Vagina (tissue), 2 donors: ENCODE results near the gene NMNAT3. TPM values are rescaled to one million over a fixed set of nuclear protein-coding genes. Genes with fewer than 3 reads are reported as not detected.

Source experiments
- DNase-seq, 2 donors: peaks; one replicate each; pipeline ENCODE4 v3.0.0-alpha.2; 2017; ENCODE audit errors: extremely low spot score in 2 of 2
- H3K27ac ChIP-seq: fragments of 200-600 bp; sonication (generic); one replicate; pipeline ENCODE4 v1.5.1; 2019
- H3K27me3 ChIP-seq: fragments of 200-600 bp; sonication (generic); one replicate; pipeline ENCODE4 v1.5.1; 2019
- H3K36me3 ChIP-seq, 2 donors: fragments of 200-600 bp; sonication (generic); one replicate each; pipeline ENCODE4 v1.5.1; 2017 to 2019
- H3K4me1 ChIP-seq: fragments of 200-600 bp; sonication (generic); one replicate; pipeline ENCODE4 v1.5.1; 2019
- H3K4me3 ChIP-seq, 2 donors: fragments of 200-600 bp; sonication (generic); 1 replicate in 1 of 2; 2 replicates in 1 of 2; pipeline ENCODE4 v1.5.1; 2016 to 2019
- H3K9me3 ChIP-seq: fragments of 200-600 bp; sonication (generic); one replicate; pipeline ENCODE4 v1.5.1; 2019
- POLR2A ChIP-seq, 2 donors: fragments of 450-650 bp; IDR thresholded peaks; one replicate each; pipeline ENCODE4 v1.6.1; 2017; ENCODE audit warnings: antibody characterized with exemption in 2 of 2, mild to moderate bottlenecking in 2 of 2, moderate library complexity in 2 of 2
- POLR2AphosphoS5 ChIP-seq, 2 donors: sonication (generic); formaldehyde crosslinking; IDR thresholded peaks; one replicate each; pipeline ENCODE4 v1.9.0; 2017; ENCODE audit warnings: antibody characterized with exemption in 2 of 2, mild to moderate bottlenecking in 2 of 2, low read depth in 1 of 2; ENCODE audit not compliant: insufficient read depth in 1 of 2
- intact Hi-C: fragments of 100-400 bp; cut with DNase I; formaldehyde crosslinking; loops from one replicate; pipeline ENCODE4 v1.15.1; 2023
- total RNA-seq: library from RNA; depleted of rRNA; stranded (reverse); fragments of >200 nt; gene quantifications from one replicate; pipeline ENCODE4 v1.2.3, GENCODE V29; 2016
- TF ChIP-seq, protein P1 (sequence below), 3 experiments: fragments of 450-650 bp in 2 of 3; fragments of 200-600 bp in 1 of 3; sonication (generic) in 1 of 3; IDR thresholded peaks; one replicate each; pipeline ENCODE4 v1.5.1; 2017 to 2019; ENCODE audit warnings: antibody characterized with exemption in 3 of 3, mild to moderate bottlenecking in 2 of 3, moderate library complexity in 2 of 3

NMNAT3 gene
- 17.4 TPM for total RNA-seq

DNA sequence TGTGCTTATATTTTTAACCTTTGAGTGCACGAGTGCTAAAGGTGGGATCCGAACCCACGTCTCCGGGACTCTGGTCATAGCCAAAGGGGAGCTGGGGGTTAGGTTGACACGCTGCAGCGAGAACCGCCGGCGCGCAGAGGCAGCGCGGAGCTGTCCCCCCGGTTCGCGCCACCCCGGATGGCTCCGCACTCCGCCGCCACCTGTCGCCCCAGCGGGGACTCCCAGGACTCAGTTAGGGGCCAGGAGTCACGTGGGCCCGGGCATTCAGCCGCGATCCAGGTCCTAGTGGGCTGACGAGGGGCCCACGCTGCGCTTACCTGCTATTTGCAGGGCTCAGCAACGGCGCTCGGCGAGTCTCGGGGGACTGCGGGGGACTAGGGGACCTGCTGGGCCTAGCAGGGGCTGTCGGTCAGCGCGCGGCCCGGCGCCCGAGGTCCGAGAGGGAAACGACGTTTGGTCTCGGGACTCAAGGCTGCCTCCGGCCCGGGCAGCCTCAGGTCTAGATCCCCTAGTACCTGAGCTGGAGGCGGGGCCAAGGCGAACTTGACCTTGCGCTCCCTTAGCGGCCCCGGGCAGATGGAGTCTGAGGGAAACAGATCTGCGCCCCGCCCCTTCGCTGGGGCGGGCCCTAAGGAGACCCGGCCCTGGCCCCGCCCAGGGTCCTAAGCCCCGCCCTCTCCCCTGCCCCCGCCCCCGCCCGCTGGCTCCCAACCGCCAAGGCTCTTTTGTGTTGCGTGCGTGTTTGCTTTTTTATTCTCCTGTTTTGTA, at the start of gene NMNAT3:
Gene NMNAT3 (minus strand): TSS at position 585 of the 768 bp plus-strand sequence. CDS start 50,248 bp downstream, outside the sequence.
- TF ChIP-seq POLR2AphosphoS5 (IDR thresholded peaks at IDR 0.05; ENCODE audit: insufficient read depth in 1 of 2, low read depth in 1 of 2) = peak in 1 of 2 donors; percentile 61
- TF ChIP-seq POLR2A (IDR thresholded peaks at IDR 0.05) = no peak
- H3K9me3 ChIP-seq = no peaks in the 10 kb centered on the region
- H3K36me3 ChIP-seq = no peaks in the 10 kb centered on the region
- intact Hi-C loops = no loop called here
- DNase-seq = no peak
- H3K27me3 ChIP-seq = no peaks in the 10 kb centered on the region
- peak within 1 kb of the TSS; percentile 26 for H3K27ac ChIP-seq
- peaks cover 17% of the 10 kb centered on the region for H3K4me1 ChIP-seq
- peak within 1 kb of the TSS; percentile 68 to 81 for H3K4me3 ChIP-seq

DNA sequence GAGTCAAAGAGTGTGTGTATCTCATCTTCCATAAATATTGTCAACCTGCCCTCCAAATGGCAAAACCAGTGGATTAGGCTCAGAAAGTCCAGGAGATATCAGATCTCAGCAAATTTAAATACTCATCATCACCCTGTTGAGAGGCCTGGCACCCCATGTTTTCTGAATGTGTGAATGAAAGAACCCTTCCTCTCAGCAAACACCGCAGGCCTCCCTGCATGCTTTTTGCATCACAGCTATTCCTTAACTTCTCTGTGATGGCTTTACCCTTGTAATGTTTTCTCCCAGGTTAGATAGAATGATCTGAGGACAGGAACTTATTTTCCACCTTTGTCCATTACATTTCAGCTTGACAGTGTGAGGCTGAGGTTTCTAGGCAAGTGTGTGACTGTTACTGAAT, 43.6 kb upstream of the NMNAT3 start:
- TF ChIP-seq POLR2AphosphoS5 (IDR thresholded peaks at IDR 0.05; ENCODE audit: insufficient read depth in 1 of 2, low read depth in 1 of 2) (no peak), POLR2A (IDR thresholded peaks at IDR 0.05) (no peak)
- TF ChIP-seq, protein P1, sequence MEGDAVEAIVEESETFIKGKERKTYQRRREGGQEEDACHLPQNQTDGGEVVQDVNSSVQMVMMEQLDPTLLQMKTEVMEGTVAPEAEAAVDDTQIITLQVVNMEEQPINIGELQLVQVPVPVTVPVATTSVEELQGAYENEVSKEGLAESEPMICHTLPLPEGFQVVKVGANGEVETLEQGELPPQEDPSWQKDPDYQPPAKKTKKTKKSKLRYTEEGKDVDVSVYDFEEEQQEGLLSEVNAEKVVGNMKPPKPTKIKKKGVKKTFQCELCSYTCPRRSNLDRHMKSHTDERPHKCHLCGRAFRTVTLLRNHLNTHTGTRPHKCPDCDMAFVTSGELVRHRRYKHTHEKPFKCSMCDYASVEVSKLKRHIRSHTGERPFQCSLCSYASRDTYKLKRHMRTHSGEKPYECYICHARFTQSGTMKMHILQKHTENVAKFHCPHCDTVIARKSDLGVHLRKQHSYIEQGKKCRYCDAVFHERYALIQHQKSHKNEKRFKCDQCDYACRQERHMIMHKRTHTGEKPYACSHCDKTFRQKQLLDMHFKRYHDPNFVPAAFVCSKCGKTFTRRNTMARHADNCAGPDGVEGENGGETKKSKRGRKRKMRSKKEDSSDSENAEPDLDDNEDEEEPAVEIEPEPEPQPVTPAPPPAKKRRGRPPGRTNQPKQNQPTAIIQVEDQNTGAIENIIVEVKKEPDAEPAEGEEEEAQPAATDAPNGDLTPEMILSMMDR (IDR thresholded peaks at IDR 0.05) = no peak
- Histone ChIP-seq H3K36me3 (no peaks in the 10 kb centered on the region), H3K9me3 (no peaks in the 10 kb centered on the region), H3K27me3 (no peaks in the 10 kb centered on the region), H3K4me1 (no peaks in the 10 kb centered on the region), H3K27ac (no peak overlapping the region), H3K4me3 (no peak overlapping the region)
- no peak for DNase-seq
- intact Hi-C loops = no loop called here

DNA sequence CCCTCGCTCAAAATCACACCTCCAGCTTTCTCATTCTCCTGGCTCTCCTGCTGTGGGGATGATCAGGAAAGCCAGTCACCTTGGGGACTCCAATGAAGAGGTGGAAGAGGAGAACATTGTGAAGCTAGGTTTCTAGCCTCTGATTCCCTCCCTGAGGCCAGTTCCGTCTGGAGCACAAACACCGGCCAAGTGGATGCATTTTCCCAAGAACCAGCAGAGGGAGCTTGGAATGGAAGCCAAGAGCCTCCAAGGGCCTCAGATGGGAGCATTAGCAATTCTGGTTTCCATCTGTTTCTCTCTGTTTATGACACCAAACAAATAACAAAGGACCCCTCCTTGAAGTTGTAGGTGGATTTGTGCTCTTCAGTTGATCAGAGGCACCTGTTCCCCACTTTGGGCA, 40.6 kb upstream of the NMNAT3 start:
- Histone ChIP-seq H3K4me1 (no peaks in the 10 kb centered on the region), H3K9me3 (no peaks in the 10 kb centered on the region), H3K27ac (no peak overlapping the region), H3K4me3 (no peak overlapping the region), H3K36me3 (no peaks in the 10 kb centered on the region), H3K27me3 (no peaks in the 10 kb centered on the region)
- DNase-seq = no peak
- TF ChIP-seq POLR2A (IDR thresholded peaks at IDR 0.05) (no peak), POLR2AphosphoS5 (IDR thresholded peaks at IDR 0.05; ENCODE audit: insufficient read depth in 1 of 2, low read depth in 1 of 2) (no peak)
- TF ChIP-seq, protein P1 (IDR thresholded peaks at IDR 0.05) = no peak
- intact Hi-C loops = no loop called here

DNA sequence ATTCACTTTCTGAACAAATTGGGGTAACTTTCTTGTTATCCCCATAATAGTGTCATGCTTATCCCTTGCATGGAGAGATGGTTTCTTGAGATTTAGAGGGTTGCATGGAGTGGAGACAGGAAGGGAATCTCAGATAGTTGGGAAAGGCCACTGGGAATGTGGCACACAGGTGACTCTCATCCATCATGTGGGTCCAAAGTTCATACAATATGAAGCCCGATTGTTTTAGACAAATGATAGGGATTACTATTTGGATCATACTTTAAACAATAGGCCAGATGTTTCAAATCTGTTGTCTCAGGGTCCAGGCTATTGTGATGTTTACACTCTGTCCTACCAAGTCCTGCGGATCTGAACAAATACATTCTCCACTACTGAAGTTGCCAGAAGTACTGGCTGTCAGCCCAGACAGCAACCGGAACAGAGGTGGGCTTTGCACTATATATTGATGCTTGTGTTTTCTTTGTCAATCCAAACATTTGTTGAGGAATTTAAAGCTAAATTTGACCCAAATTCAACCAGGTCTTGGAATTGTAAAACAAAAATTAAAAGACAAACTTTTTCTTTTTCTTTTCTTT, 39.2 kb upstream of the NMNAT3 start:
- no peak for DNase-seq
- H3K4me3 ChIP-seq = no peak overlapping the region
- H3K4me1 ChIP-seq = no peaks in the 10 kb centered on the region
- intact Hi-C loops = no loop called here
- H3K27me3 ChIP-seq = no peaks in the 10 kb centered on the region
- TF ChIP-seq, protein P1 (IDR thresholded peaks at IDR 0.05) = no peak
- TF ChIP-seq POLR2A (IDR thresholded peaks at IDR 0.05) (no peak), POLR2AphosphoS5 (IDR thresholded peaks at IDR 0.05; ENCODE audit: insufficient read depth in 1 of 2, low read depth in 1 of 2) (no peak)
- H3K9me3 ChIP-seq = no peaks in the 10 kb centered on the region
- no peak overlapping the region for H3K27ac ChIP-seq
- no peaks in the 10 kb centered on the region for H3K36me3 ChIP-seq

DNA sequence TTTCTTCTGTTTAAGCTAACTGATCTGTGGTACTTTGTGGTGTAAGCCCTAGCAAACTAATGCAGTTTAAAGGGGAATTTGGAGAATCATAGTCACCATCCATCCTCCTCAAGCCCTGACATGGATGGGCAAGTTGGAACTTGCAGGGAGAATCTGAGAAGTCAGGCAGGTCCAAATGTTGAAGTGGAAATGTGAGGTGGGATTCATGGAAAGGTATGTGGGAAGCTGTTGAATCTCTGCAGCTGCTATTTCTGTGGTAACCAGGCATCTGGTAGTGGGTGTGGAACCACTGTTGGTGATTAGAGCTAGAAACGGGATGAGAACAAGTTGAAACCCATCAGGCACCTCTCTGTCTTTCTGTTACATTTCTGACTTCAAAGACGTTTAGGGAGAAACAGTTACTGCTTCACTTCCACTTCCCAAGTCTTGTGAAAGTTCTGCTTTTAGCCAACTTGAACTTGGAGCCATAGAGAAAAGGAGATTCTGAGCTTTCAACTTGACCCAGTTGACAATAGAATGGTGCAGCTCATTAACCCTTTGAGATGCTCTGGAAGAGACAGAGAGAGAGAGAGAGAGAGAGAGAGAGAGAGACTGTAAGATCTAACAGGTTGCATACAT, 38.1 kb upstream of the NMNAT3 start:
- Histone ChIP-seq H3K36me3 (no peaks in the 10 kb centered on the region), H3K27me3 (no peaks in the 10 kb centered on the region), H3K4me3 (no peak overlapping the region), H3K27ac (no peak overlapping the region), H3K4me1 (no peaks in the 10 kb centered on the region), H3K9me3 (no peaks in the 10 kb centered on the region)
- no peak for DNase-seq
- intact Hi-C loops = no loop called here
- TF ChIP-seq POLR2AphosphoS5 (IDR thresholded peaks at IDR 0.05; ENCODE audit: insufficient read depth in 1 of 2, low read depth in 1 of 2) = no peak
- TF ChIP-seq, protein P1 (IDR thresholded peaks at IDR 0.05) = no peak
- no peak for TF ChIP-seq POLR2A (IDR thresholded peaks at IDR 0.05)
